Right lobe of liver (tissue), 6 donors: Measurements from ENCODE around the gene ITCH. TPM values are rescaled to one million over a fixed set of nuclear protein-coding genes. Genes with fewer than 3 reads are reported as not detected.

Experiments used
- ATAC-seq, 4 donors: fragments of 200-7000 bp; cut with Tn5 transposase; one replicate each; pipeline ENCODE4 v1.9.1; 2020; ENCODE audit warnings: mild to moderate bottlenecking in 4 of 4, moderate library complexity in 4 of 4
- DNase-seq, 3 donors: peaks; one replicate each; pipeline ENCODE4 v3.0.0-alpha.2; 2020
- H3K27ac ChIP-seq, 3 donors: fragments of 200-600 bp; one replicate each; pipeline ENCODE4 v1.8.0; 2022
- H3K27me3 ChIP-seq, 2 donors: fragments of 200-600 bp; one replicate each; pipeline ENCODE4 v1.8.0; 2022
- H3K36me3 ChIP-seq, 4 donors: fragments of 200-600 bp; sonication (generic) in 1 of 4; one replicate each; pipeline versions ENCODE4 v1.5.1 to v1.8.0; 2017 to 2022; ENCODE audit warnings: control low read depth in 1 of 4
- H3K4me1 ChIP-seq, 4 donors: fragments of 200-600 bp; sonication (generic) in 1 of 4; one replicate each; pipeline versions ENCODE4 v1.5.1 to v1.8.0; 2017 to 2022; ENCODE audit warnings: control low read depth in 1 of 4
- H3K4me3 ChIP-seq, 3 donors: fragments of 200-600 bp; one replicate each; pipeline ENCODE4 v1.8.0; 2022
- H3K9me3 ChIP-seq, 4 donors: fragments of 200-600 bp; sonication (generic) in 1 of 4; one replicate each; pipeline versions ENCODE4 v1.5.1 to v1.8.0; 2017 to 2022; ENCODE audit warnings: control low read depth in 1 of 4
- POLR2A ChIP-seq: fragments of 450-650 bp; IDR thresholded peaks from one replicate; pipeline ENCODE4 v1.6.1; 2017; ENCODE audit warnings: antibody characterized with exemption, mild to moderate bottlenecking
- WGBS: methylation state at CpG from one replicate; pipeline ENCODE4 v1.1.6; 2018; ENCODE audit warnings: low coverage, low lambda C conversion rate; ENCODE audit not compliant: insufficient coverage; ENCODE audit errors: missing lambda C conversion rate; 5-methylcytosine and 5-hydroxymethylcytosine counted together
- intact Hi-C, 2 donors: fragments of 100-400 bp; cut with DNase I; formaldehyde crosslinking; loops; one replicate each; pipeline versions ENCODE4 v1.11.2 to v1.14.1; 2022
- total RNA-seq, 6 experiments: library from RNA; depleted of rRNA in 2 of 6; stranded (reverse); fragments of >200 nt in 2 of 6; fragmentation: NEBNext Ultra II Directional in 3 of 6; extraction: Animal tissue kit (Norgen Biotek cat#: 25700) in 3 of 6; gene quantifications; one replicate each; pipeline versions ENCODE4 v1.1.0 to v1.2.4, GENCODE V29; 2016 to 2023
- TF ChIP-seq, protein P1 (sequence below), 4 donors: fragments of 200-600 bp in 3 of 4; fragments of 450-650 bp in 1 of 4; IDR thresholded peaks; one replicate each; pipeline versions ENCODE4 v1.5.1 to v1.8.0; 2016 to 2022; ENCODE audit warnings: antibody characterized with exemption in 4 of 4, mild to moderate bottlenecking in 2 of 4
- donor health status: DM: no; HTN: yes; CAD: no.
- donor health status: DM: no; HTN: no; CAD: no.
- donor health status: DM: no; HTN: no; CAD: no.
- donor health status: DM: no; HTN: yes; CAD: no.
- donor health status: DM: no; HTN: yes; CAD: no.

ITCH gene
- total RNA-seq, 6 experiments from 2014 or later: 32.8 to 71.4 (median 44.1) TPM

DNA sequence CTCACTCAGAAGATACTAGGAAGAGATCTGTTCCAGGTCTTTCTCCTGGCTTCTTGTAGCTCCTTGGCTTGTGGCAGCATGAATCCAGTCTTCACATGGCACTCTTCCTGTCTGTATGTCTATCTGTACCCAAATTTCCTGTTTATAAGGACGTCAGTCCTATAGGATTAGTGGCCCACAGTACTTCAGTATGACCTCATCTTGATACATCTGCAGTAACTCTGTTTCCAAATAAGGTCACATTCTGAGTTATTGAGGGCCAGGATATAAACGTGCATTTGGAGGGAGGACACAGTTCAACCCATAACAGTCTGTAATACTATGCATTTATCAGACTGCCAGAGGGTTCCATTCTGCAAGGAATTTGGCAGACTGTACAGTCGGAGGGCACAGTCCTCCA is 95.6 kb downstream of the ITCH start:
- Histone ChIP-seq H3K27me3 (no peaks in the 10 kb centered on the region), H3K4me3 (no peak overlapping the region), H3K36me3 (peaks cover 0 to 69% (median 27%) of the 10 kb centered on the region in 4 donors), H3K9me3 (no peaks in the 10 kb centered on the region), H3K27ac (peak overlapping the region in 1 of 3 donors; percentile 0), H3K4me1 (no peaks in the 10 kb centered on the region)
- intact Hi-C loops: no loop called here
- WGBS: 73% methylated on average over 3 of the region's 3 CpGs
- DNase-seq: no peak
- no peak for TF ChIP-seq POLR2A
- TF ChIP-seq, protein P1, sequence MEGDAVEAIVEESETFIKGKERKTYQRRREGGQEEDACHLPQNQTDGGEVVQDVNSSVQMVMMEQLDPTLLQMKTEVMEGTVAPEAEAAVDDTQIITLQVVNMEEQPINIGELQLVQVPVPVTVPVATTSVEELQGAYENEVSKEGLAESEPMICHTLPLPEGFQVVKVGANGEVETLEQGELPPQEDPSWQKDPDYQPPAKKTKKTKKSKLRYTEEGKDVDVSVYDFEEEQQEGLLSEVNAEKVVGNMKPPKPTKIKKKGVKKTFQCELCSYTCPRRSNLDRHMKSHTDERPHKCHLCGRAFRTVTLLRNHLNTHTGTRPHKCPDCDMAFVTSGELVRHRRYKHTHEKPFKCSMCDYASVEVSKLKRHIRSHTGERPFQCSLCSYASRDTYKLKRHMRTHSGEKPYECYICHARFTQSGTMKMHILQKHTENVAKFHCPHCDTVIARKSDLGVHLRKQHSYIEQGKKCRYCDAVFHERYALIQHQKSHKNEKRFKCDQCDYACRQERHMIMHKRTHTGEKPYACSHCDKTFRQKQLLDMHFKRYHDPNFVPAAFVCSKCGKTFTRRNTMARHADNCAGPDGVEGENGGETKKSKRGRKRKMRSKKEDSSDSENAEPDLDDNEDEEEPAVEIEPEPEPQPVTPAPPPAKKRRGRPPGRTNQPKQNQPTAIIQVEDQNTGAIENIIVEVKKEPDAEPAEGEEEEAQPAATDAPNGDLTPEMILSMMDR (IDR thresholded peaks at IDR 0.05): no peak
- ATAC-seq: peak in 3 of 4 donors; percentile 11 to 17 (median 15)

DNA sequence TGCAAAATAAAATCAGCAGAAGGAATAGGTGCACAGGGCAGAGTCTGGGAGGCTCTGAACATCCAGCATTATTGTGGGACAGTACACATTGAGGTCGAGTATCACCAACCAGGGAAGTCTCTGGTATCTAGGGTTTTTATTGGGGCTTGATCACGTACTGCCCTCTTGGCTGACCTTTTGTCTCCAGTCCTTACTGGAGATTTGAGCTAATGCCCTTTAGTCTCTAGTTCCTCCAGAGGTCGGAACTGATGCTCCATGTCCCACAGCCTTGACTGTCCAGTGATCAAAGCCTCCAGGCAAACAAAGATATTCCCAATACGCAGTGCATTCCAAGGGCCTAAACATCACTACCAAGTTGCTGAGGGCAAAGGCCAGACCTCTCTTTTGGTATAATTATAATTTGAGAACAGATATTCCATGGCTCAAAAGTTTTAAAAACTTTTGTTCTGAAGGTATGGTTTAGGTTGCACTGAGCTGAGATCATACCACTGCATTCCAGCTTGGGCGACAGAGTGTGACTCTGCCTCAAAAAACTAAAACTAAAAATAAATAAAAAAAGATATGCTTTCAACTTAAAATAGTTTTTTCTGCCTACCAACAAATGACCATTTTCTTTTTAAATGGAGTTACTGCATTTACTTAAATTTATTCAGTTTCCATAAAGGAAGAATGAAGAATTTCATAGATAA is 96.3 kb downstream of the ITCH start:
- no peak for TF ChIP-seq POLR2A
- TF ChIP-seq, protein P1 (IDR thresholded peaks at IDR 0.05): no peak
- WGBS: 68% methylated on average over 4 of the region's 5 CpGs
- intact Hi-C loops: no loop called here
- H3K4me3 ChIP-seq: no peak overlapping the region
- H3K9me3 ChIP-seq: no peaks in the 10 kb centered on the region
- DNase-seq (no peak), ATAC-seq (peak in 3 of 4 donors; percentile 36 to 51 (median 44))
- no peak overlapping the region for H3K27ac ChIP-seq
- peaks cover 0 to 74% (median 27%) of the 10 kb centered on the region in 4 donors for H3K36me3 ChIP-seq
- H3K27me3 ChIP-seq: no peaks in the 10 kb centered on the region
- H3K4me1 ChIP-seq: no peaks in the 10 kb centered on the region

DNA sequence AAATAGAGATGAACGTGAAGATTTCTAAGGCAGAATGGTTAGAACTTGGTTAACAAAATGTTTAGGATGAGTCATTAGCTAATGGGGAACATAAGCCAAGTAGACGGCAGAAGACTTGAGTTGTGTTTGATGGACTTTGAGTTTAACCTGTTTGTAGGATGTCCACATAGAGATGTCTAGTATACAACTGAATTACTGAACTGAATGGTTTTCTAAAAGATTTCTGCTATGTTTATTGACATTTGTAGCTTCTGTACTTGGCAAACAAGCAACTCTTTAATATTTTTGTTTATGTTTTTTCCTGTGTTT is 98.7 kb downstream of the ITCH start:
- no peak overlapping the region for H3K27ac ChIP-seq
- H3K4me1 ChIP-seq: peaks cover 0 to 5% (median 0%) of the 10 kb centered on the region in 4 donors
- no peak for DNase-seq
- peaks cover 0 to 86% (median 24%) of the 10 kb centered on the region in 4 donors for H3K36me3 ChIP-seq
- H3K27me3 ChIP-seq: no peaks in the 10 kb centered on the region
- ATAC-seq: peak in 3 of 4 donors; percentile 35 to 67 (median 43)
- WGBS: 58% methylated on average over 2 of the region's 2 CpGs
- TF ChIP-seq, protein P1 (IDR thresholded peaks at IDR 0.05): no peak
- no peak for TF ChIP-seq POLR2A
- H3K9me3 ChIP-seq: no peaks in the 10 kb centered on the region
- no peak overlapping the region for H3K4me3 ChIP-seq
- intact Hi-C loops: no loop called here

DNA sequence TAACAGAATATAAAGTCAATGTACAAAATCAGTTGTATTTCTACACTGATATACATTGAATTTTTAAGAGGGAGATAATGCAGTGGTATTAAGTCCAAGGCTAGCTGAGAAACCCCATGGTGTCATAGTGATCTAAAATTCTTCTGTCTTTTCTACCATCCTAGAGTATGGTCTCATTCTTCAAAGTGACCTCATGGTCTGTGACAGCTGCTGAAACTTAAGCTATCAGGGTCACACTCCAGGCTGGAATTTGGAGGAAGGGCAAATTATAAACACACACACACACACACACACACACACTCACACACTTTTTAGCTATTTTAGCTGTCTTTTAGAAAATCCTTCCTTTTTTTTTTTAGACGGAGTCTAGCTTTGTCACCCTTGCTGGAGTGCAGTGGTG is 105.9 kb downstream of the ITCH start:
- no peak for TF ChIP-seq POLR2A
- TF ChIP-seq, protein P1 (IDR thresholded peaks at IDR 0.05): no peak

More for the DNA sequence above, 105.9 kb downstream of the ITCH start:
- Histone ChIP-seq H3K36me3 (peaks cover 0 to 51% (median 26%) of the 10 kb centered on the region in 4 donors), H3K9me3 (no peaks in the 10 kb centered on the region), H3K4me1 (peaks cover 0 to 5% (median 0%) of the 10 kb centered on the region in 4 donors), H3K27ac (no peak overlapping the region), H3K27me3 (no peaks in the 10 kb centered on the region), H3K4me3 (no peak overlapping the region)
- DNase-seq: no peak
- WGBS: 62% methylated on average over 1 of the region's 1 CpG
- ATAC-seq: no peak
- intact Hi-C loops: no loop called here
